ENCODE measurements around the gene TRIM75.

GRCh38 chr4:165096776-165097175, 43.1 kb downstream of the TRIM75 start:
- peak; percentile 50 for TF ChIP-seq CTCF (IDR thresholded peaks at IDR 0.05)
- TF ChIP-seq ZFX (IDR thresholded peaks at IDR 0.05; ENCODE audit: borderline replicate concordance) = no peak
